GM23248 (cell line): Measurements from ENCODE around the gene MACROD2. TPM values are rescaled to one million over a fixed set of nuclear protein-coding genes. Genes with fewer than 3 reads are reported as not detected.

ENCODE experiments used
- DNase-seq: peaks from one replicate; pipeline ENCODE4 v3.0.0-alpha.2; 2015
- H2AFZ ChIP-seq: fragments of 200-600 bp; sonication (generic); 2 replicates; pipeline ENCODE4 v1.6.1; 2016; ENCODE audit warnings: antibody characterized with exemption
- H3F3A ChIP-seq: fragments of 200-600 bp; sonication (generic); 2 replicates; pipeline ENCODE4 v1.6.1; 2016; ENCODE audit warnings: mild to moderate bottlenecking, antibody characterized with exemption, mixed run types; ENCODE audit not compliant: insufficient read depth
- H3K27ac ChIP-seq: fragments of 200-600 bp; sonication (generic); 2 replicates; pipeline ENCODE4 v1.5.1; 2016; ENCODE audit warnings: mild to moderate bottlenecking
- H3K27me3 ChIP-seq: fragments of 200-600 bp; sonication (generic); replicated peaks from 2 replicates; pipeline ENCODE4 v1.6.1; 2016; ENCODE audit warnings: mild to moderate bottlenecking; ENCODE audit not compliant: insufficient read depth
- H3K36me3 ChIP-seq: fragments of 200-600 bp; sonication (generic); 2 replicates; pipeline ENCODE4 v1.6.1; 2016; ENCODE audit warnings: low read depth, mild to moderate bottlenecking
- H3K4me1 ChIP-seq: fragments of 200-600 bp; sonication (generic); 2 replicates; pipeline ENCODE4 v1.6.1; 2016; ENCODE audit warnings: mild to moderate bottlenecking; ENCODE audit not compliant: insufficient read depth
- H3K4me2 ChIP-seq: fragments of 200-600 bp; sonication (generic); one replicate; pipeline ENCODE4 v1.6.1; 2016; ENCODE audit warnings: mild to moderate bottlenecking; ENCODE audit not compliant: unreplicated experiment
- H3K4me3 ChIP-seq: fragments of 200-600 bp; sonication (generic); 2 replicates; pipeline ENCODE4 v1.5.1; 2016; ENCODE audit warnings: mild to moderate bottlenecking
- H3K79me2 ChIP-seq: fragments of 200-600 bp; sonication (generic); 2 replicates; pipeline ENCODE4 v1.6.1; 2016; ENCODE audit warnings: mild to moderate bottlenecking; ENCODE audit not compliant: insufficient read depth
- H3K9ac ChIP-seq: fragments of 200-600 bp; sonication (generic); 2 replicates; pipeline ENCODE4 v1.6.1; 2016; ENCODE audit warnings: mild to moderate bottlenecking
- H3K9me2 ChIP-seq: fragments of 200-600 bp; sonication (generic); 2 replicates; pipeline ENCODE4 v1.6.1; 2016; ENCODE audit warnings: mixed run types, mild to moderate bottlenecking, moderate library complexity; ENCODE audit not compliant: insufficient read depth
- H3K9me3 ChIP-seq: fragments of 200-600 bp; sonication (generic); one replicate; pipeline ENCODE4 v1.6.1; 2017; ENCODE audit warnings: low read depth
- H4K20me1 ChIP-seq: fragments of 200-600 bp; sonication (generic); 2 replicates; pipeline ENCODE4 v1.6.0; 2016; ENCODE audit not compliant: insufficient read depth
- EZH2 ChIP-seq: fragments of 200-600 bp; sonication (generic); IDR thresholded peaks from 2 replicates; pipeline ENCODE4 v1.6.1; 2018; ENCODE audit warnings: antibody characterized with exemption, mild to moderate bottlenecking; ENCODE audit not compliant: insufficient read depth, poor library complexity, severe bottlenecking
- EZH2phosphoT487 ChIP-seq: fragments of 200-600 bp; sonication (generic); IDR thresholded peaks from 2 replicates; pipeline ENCODE4 v1.6.1; 2018; ENCODE audit warnings: antibody characterized with exemption, moderate library complexity, mild to moderate bottlenecking, low read depth; ENCODE audit not compliant: insufficient read depth
- WGBS, 2 experiments: methylation state at CpG; one replicate each; pipeline ENCODE4 v1.1.6; 2015 to 2017; ENCODE audit warnings: low lambda C conversion rate in 2 of 2, low coverage in 1 of 2; ENCODE audit errors: missing lambda C conversion rate in 2 of 2; 5-methylcytosine and 5-hydroxymethylcytosine counted together
- in situ Hi-C: fragments of 300-500 bp; cut with MboI; formaldehyde crosslinking; loops from 2 replicates; pipeline ENCODE4 v1.15.0; 2020
- polyA plus RNA-seq: library from polyadenylated mRNA; unstranded; fragments of >200 nt; fragmentation: Nextera tagmentation; extraction: Ambion mirVana; gene quantifications from 2 replicates; pipeline ENCODE4 v1.2.1, GENCODE V29; 2016
- total RNA-seq: library from RNA; depleted of rRNA; stranded (reverse); fragments of >200 nt; shearing (Covaris generic); gene quantifications from 2 replicates; pipeline ENCODE4 v1.2.3, GENCODE V29; 2014

MACROD2 gene
- total and polyA plus RNA-seq, 2 experiments from 2014 or later = 1.1 to 3.1 TPM

- Histone ChIP-seq H3F3A (no peaks in the 10 kb centered on the region), H3K9me2 (no peaks in the 10 kb centered on the region), H3K4me3 (no peak overlapping the region), H3K36me3 (no peaks in the 10 kb centered on the region), H4K20me1 (no peaks in the 10 kb centered on the region), H3K9me3 (no peaks in the 10 kb centered on the region), H2AFZ (no peak overlapping the region), H3K27me3 (no peaks in the 10 kb centered on the region), H3K79me2 (no peaks in the 10 kb centered on the region), H3K27ac (no peak overlapping the region), H3K4me1 (no peaks in the 10 kb centered on the region), H3K4me2 (no peak overlapping the region), H3K9ac (no peak overlapping the region)
- no peak for TF ChIP-seq EZH2
- no peak for TF ChIP-seq EZH2phosphoT487
- in situ Hi-C loops = no loop called here
- no peak for DNase-seq
- 79 to 82% methylated on average over 2 of the region's 2 CpGs for WGBS, 2 experiments
Measured at GRCh38 chr20:14062171-14062570, 66.9 kb downstream of the MACROD2 start.

GRCh38 chr20:14062786-14063185 lies 67.5 kb downstream of the MACROD2 start:
- H3K4me3 ChIP-seq = no peak overlapping the region
- in situ Hi-C loops = no loop called here
- H3K79me2 ChIP-seq = no peaks in the 10 kb centered on the region
- no peaks in the 10 kb centered on the region for H3K36me3 ChIP-seq
- H3K9ac ChIP-seq = no peak overlapping the region
- H3F3A ChIP-seq = no peaks in the 10 kb centered on the region
- H3K4me2 ChIP-seq = no peak overlapping the region
- DNase-seq = peak; percentile 14
- no peaks in the 10 kb centered on the region for H4K20me1 ChIP-seq
- H2AFZ ChIP-seq = no peak overlapping the region
- no peaks in the 10 kb centered on the region for H3K4me1 ChIP-seq
- no peaks in the 10 kb centered on the region for H3K27me3 ChIP-seq
- H3K9me2 ChIP-seq = no peaks in the 10 kb centered on the region
- H3K27ac ChIP-seq = no peak overlapping the region
- 79 to 87% methylated on average over 1 of the region's 1 CpG for WGBS, 2 experiments
- TF ChIP-seq EZH2 (no peak), EZH2phosphoT487 (no peak)
- no peaks in the 10 kb centered on the region for H3K9me3 ChIP-seq

GRCh38 chr20:14064333-14064732 lies 69.0 kb downstream of the MACROD2 start:
- Histone ChIP-seq H3K79me2 (no peaks in the 10 kb centered on the region), H3K9ac (no peak overlapping the region), H3K27me3 (no peaks in the 10 kb centered on the region), H3K36me3 (no peaks in the 10 kb centered on the region), H3K9me2 (no peaks in the 10 kb centered on the region), H3K4me2 (no peak overlapping the region), H3K9me3 (no peaks in the 10 kb centered on the region), H3K27ac (no peak overlapping the region), H3K4me1 (no peaks in the 10 kb centered on the region), H3F3A (no peaks in the 10 kb centered on the region), H2AFZ (no peak overlapping the region), H4K20me1 (no peaks in the 10 kb centered on the region), H3K4me3 (no peak overlapping the region)
- DNase-seq = no peak
- in situ Hi-C loops = no loop called here
- WGBS, 2 experiments = 64 to 65% methylated on average over 3 of the region's 3 CpGs
- TF ChIP-seq EZH2 = no peak
- TF ChIP-seq EZH2phosphoT487 = no peak

- no peak for DNase-seq
- no peak overlapping the region for H3K9ac ChIP-seq
- H3F3A ChIP-seq = no peaks in the 10 kb centered on the region
- no peak overlapping the region for H3K4me2 ChIP-seq
- no peaks in the 10 kb centered on the region for H3K9me3 ChIP-seq
- H3K4me1 ChIP-seq = peaks cover under 1% of the 10 kb centered on the region; the same call in 1 of the 2 replicates
- no peak for TF ChIP-seq EZH2
- no peak for TF ChIP-seq EZH2phosphoT487
- H3K4me3 ChIP-seq = no peak overlapping the region
- no peak overlapping the region for H2AFZ ChIP-seq
- in situ Hi-C loops = no loop called here
- H3K27me3 ChIP-seq = no peaks in the 10 kb centered on the region
- H3K9me2 ChIP-seq = no peaks in the 10 kb centered on the region
- H3K36me3 ChIP-seq = no peaks in the 10 kb centered on the region
- no peaks in the 10 kb centered on the region for H3K79me2 ChIP-seq
- no peak overlapping the region for H3K27ac ChIP-seq
- WGBS, 2 experiments = 63 to 69% methylated on average over 5 of the region's 5 CpGs
- H4K20me1 ChIP-seq = no peaks in the 10 kb centered on the region
Measured at GRCh38 chr20:14064921-14065320, 69.6 kb downstream of the MACROD2 start.

- Histone ChIP-seq H3F3A (0 out of 2 replicates have a peak, but pooled peaks cover 3% of the 10 kb centered on the region), H3K9ac (no peak overlapping the region), H3K4me3 (no peak overlapping the region), H3K36me3 (no peaks in the 10 kb centered on the region), H3K9me3 (no peaks in the 10 kb centered on the region), H3K4me1 (peaks cover 3% of the 10 kb centered on the region; the same call in 1 of the 2 replicates), H3K79me2 (no peaks in the 10 kb centered on the region), H3K9me2 (no peaks in the 10 kb centered on the region), H2AFZ (no peak overlapping the region), H3K27me3 (no peaks in the 10 kb centered on the region), H3K4me2 (no peak overlapping the region), H3K27ac (no peak overlapping the region), H4K20me1 (no peaks in the 10 kb centered on the region)
- TF ChIP-seq EZH2phosphoT487 (no peak), EZH2 (no peak)
- no peak for DNase-seq
- in situ Hi-C loops = no loop called here
- 94 to 97% methylated on average over 3 of the region's 3 CpGs for WGBS, 2 experiments
Measured at GRCh38 chr20:14065774-14066173, 70.5 kb downstream of the MACROD2 start.
